Common myeloid progenitor, CD34-positive (primary cell): ENCODE measurements around the gene MPP3.
"Not testable (repeated sequence)": the region's sequence is repeated elsewhere in the genome, so short reads cannot be mapped to it uniquely, and the experiment has no call there.

Source experiments
- CTCF ChIA-PET: fragments of 350-600 bp; sonication (Branson Sonifier 250); formaldehyde crosslinking; loops from one replicate; lab custom pipeline; 2021; ENCODE audit warnings: antibody characterized with exemption; lab: Charles Lee
- POLR2A ChIA-PET: fragments of 350-600 bp; sonication (Branson Sonifier 250); formaldehyde crosslinking; loops from one replicate; lab custom pipeline; 2021; ENCODE audit warnings: antibody characterized with exemption; lab: Charles Lee
- DNase-seq, 3 donors: peaks; one replicate each; pipeline versions ENCODE4 v3.0.0 to v3.0.0-alpha.2; 2013
- H3K27ac ChIP-seq, 2 experiments: 1 replicate in 1 of 2; 2 replicates in 1 of 2; pipeline ENCODE4 v1.7.0; 2013; ENCODE audit warnings: inconsistent platforms in 2 of 2, low read length in 2 of 2, mild to moderate bottlenecking in 2 of 2, low read depth in 1 of 2, moderate library complexity in 1 of 2; ENCODE audit not compliant: severe bottlenecking in 2 of 2, insufficient read depth in 1 of 2, poor library complexity in 1 of 2
- H3K27me3 ChIP-seq, 5 experiments: replicated peaks in 2 of 5; 1 replicate in 3 of 5; 2 replicates in 2 of 5; pipeline versions ENCODE4 v1.6.1 to v1.7.0; 2013; ENCODE audit warnings: low read length in 4 of 5, mild to moderate bottlenecking in 2 of 5, moderate library complexity in 2 of 5, inconsistent platforms in 1 of 5; ENCODE audit not compliant: insufficient read depth in 5 of 5, control insufficient read depth in 4 of 5
- H3K36me3 ChIP-seq, 4 experiments: 1 replicate in 2 of 4; 2 replicates in 2 of 4; pipeline versions ENCODE4 v1.6.1 to v1.7.0; 2013; ENCODE audit warnings: low read length in 3 of 4, control low read depth in 1 of 4, mild to moderate bottlenecking in 1 of 4; ENCODE audit not compliant: control insufficient read depth in 4 of 4, insufficient read depth in 4 of 4
- H3K4me1 ChIP-seq, 4 experiments: 1 replicate in 3 of 4; 2 replicates in 1 of 4; pipeline versions ENCODE4 v1.6.1 to v1.7.1; 2013; ENCODE audit warnings: low read length in 3 of 4, mild to moderate bottlenecking in 3 of 4, control low read depth in 1 of 4, inconsistent platforms in 1 of 4, moderate library complexity in 1 of 4; ENCODE audit not compliant: control insufficient read depth in 4 of 4, insufficient read depth in 4 of 4; ENCODE audit errors: control extremely low read depth in 1 of 4
- H3K4me3 ChIP-seq, 7 experiments: 1 replicate in 4 of 7; 2 replicates in 3 of 7; pipeline versions ENCODE4 v1.5.1 to v1.7.0; 2013; ENCODE audit warnings: mild to moderate bottlenecking in 7 of 7, low read length in 6 of 7, moderate library complexity in 6 of 7, inconsistent platforms in 2 of 7, low read depth in 2 of 7, control low read depth in 1 of 7; ENCODE audit not compliant: insufficient read depth in 4 of 7, control insufficient read depth in 1 of 7; ENCODE audit errors: extremely low read depth in 1 of 7
- H3K9me3 ChIP-seq, 5 experiments: 1 replicate in 4 of 5; 2 replicates in 1 of 5; pipeline versions ENCODE4 v1.6.1 to v1.7.1; 2013; ENCODE audit warnings: low read length in 4 of 5, mild to moderate bottlenecking in 2 of 5, inconsistent platforms in 1 of 5, low read depth in 1 of 5, moderate library complexity in 1 of 5; ENCODE audit not compliant: control insufficient read depth in 4 of 5, insufficient read depth in 2 of 5; ENCODE audit errors: control extremely low read depth in 1 of 5
- WGBS: methylation state at CpG from one replicate; pipeline ENCODE4 v1.1.5; 2013; ENCODE audit not compliant: insufficient coverage; 5-methylcytosine and 5-hydroxymethylcytosine counted together

Gene MPP3

DNA sequence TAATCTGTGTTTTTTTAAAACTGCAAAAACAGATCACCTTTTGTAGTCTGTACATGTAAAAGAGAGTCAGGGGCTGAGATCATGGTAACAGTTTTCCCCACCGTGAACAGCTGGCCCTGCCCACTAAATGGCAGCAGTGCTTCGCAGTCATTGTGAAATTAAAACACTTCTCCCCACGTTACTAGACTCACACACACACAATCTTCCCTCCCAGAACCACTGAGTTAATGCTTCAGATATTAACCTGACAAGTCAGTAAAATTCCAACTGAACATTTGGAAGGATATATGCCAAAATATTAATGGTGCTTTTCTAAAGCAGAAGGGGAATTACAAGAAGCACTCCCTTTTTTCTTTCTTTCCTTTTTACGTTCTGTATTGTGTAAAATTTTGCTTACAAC is 12.8 kb upstream of the MPP3 start:
- CTCF ChIA-PET = interaction anchor here (0.6 to 3.8 kb wide), 20 partner anchors 8 to 151 kb away, joined by 3 to 19 read pairs (median 4); partner anchors contain the start of gene CFAP97D1
- peaks cover 0 to 15% (median 8%) of the 10 kb centered on the region in 4 experiments for H3K4me1 ChIP-seq
- DNase-seq = no peak
- no peak overlapping the region for H3K4me3 ChIP-seq
- H3K27ac ChIP-seq = no peak overlapping the region
- H3K36me3 ChIP-seq = no peaks in the 10 kb centered on the region
- H3K27me3 ChIP-seq = no peaks in the 10 kb centered on the region
- POLR2A ChIA-PET = interaction anchor here (0.6 kb wide), 1 partner anchor 198 kb away, joined by 3 read pairs; no protein-coding TSS in a partner anchor
- WGBS = no CpG with 5 or more reads among the region's 4 CpGs
- H3K9me3 ChIP-seq = no peaks in the 10 kb centered on the region

DNA sequence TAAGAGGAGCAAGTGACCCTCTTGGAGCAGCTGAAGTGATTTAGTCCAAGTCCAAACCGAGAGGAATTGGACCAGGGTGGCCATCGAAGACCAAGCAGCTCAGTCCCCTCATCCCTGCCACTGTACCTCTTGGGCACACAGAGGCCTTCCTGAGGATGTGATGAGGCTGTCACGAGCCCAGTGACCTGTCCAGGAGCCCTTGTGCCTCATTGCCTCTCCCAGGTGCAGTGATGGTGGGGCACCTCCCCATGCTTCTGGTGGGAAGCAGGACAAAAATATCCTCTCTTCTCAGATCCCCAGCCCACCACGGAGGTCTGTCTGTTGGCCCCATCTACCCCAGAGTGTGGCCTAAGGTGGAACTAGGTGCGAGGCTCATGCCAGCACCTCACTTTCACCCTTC is 11.3 kb upstream of the MPP3 start:
- Histone ChIP-seq H3K9me3 (no peaks in the 10 kb centered on the region), H3K4me3 (no peak overlapping the region), H3K27ac (no peak overlapping the region), H3K4me1 (peaks cover 0 to 15% (median 10%) of the 10 kb centered on the region in 4 experiments), H3K36me3 (no peaks in the 10 kb centered on the region), H3K27me3 (no peaks in the 10 kb centered on the region)
- 100% methylated on average over 4 of the region's 5 CpGs for WGBS
- ChIA-PET CTCF (interaction anchor here (0.8 to 2.7 kb wide), 2 partner anchors 34 to 70 kb away, joined by 4 to 6 read pairs; no protein-coding TSS in a partner anchor), POLR2A (no interaction called here)
- no peak for DNase-seq

GRCh38 chr17:43842975-43843325 is 10.0 kb upstream of the MPP3 start:
- H3K9me3 ChIP-seq = no peaks in the 10 kb centered on the region
- no peak overlapping the region for H3K4me3 ChIP-seq
- POLR2A ChIA-PET = interaction anchor here (0.5 kb wide), 1 partner anchor 475 kb away, joined by 3 read pairs; no protein-coding TSS in a partner anchor
- no peak overlapping the region for H3K27ac ChIP-seq
- peaks cover 0 to 15% (median 10%) of the 10 kb centered on the region in 4 experiments for H3K4me1 ChIP-seq
- CTCF ChIA-PET = interaction anchor here (0.7 to 2.7 kb wide), 4 partner anchors 8 to 35 kb away, joined by 3 to 6 read pairs (median 4); no protein-coding TSS in a partner anchor
- no peaks in the 10 kb centered on the region for H3K36me3 ChIP-seq
- no peak for DNase-seq
- WGBS = 8% methylated on average over 2 of the region's 7 CpGs
- H3K27me3 ChIP-seq = no peaks in the 10 kb centered on the region

GRCh38 chr17:43842091-43842974 is 9.4 kb upstream of the MPP3 start:
- ChIA-PET CTCF (interaction anchor here (0.7 to 2.7 kb wide), 4 partner anchors 12 to 57 kb away, joined by 3 to 6 read pairs (median 4); no protein-coding TSS in a partner anchor), POLR2A (interaction anchor here (0.5 kb wide), 1 partner anchor 475 kb away, joined by 3 read pairs; no protein-coding TSS in a partner anchor)
- not testable (repeated sequence) for H3K4me3 ChIP-seq, H3K36me3 ChIP-seq, H3K27me3 ChIP-seq, H3K9me3 ChIP-seq, H3K27ac ChIP-seq
- 94% methylated on average over 21 of the region's 54 CpGs for WGBS
- DNase-seq = peak in 2 of 3 donors; percentile 28 to 34
- H3K4me1 ChIP-seq = peaks cover 0 to 14% (median 8%) of the 10 kb centered on the region in 4 experiments

- ChIA-PET POLR2A (no interaction called here), CTCF (interaction anchor here (0.7 to 2.0 kb wide), 9 partner anchors 12 to 143 kb away, joined by 3 to 7 read pairs (median 3); no protein-coding TSS in a partner anchor)
- no peak for DNase-seq
- H3K4me1 ChIP-seq = peaks cover 0 to 6% (median 2%) of the 10 kb centered on the region in 4 experiments
- H3K27me3 ChIP-seq = no peaks in the 10 kb centered on the region
- H3K4me3 ChIP-seq = no peak overlapping the region
- 96% methylated on average over 3 of the region's 4 CpGs for WGBS
- H3K36me3 ChIP-seq = no peaks in the 10 kb centered on the region
- no peaks in the 10 kb centered on the region for H3K9me3 ChIP-seq
- H3K27ac ChIP-seq = no peak overlapping the region
These were observed 8.3 kb upstream of the MPP3 start for GRCh38 chr17:43841282-43841681.

DNA sequence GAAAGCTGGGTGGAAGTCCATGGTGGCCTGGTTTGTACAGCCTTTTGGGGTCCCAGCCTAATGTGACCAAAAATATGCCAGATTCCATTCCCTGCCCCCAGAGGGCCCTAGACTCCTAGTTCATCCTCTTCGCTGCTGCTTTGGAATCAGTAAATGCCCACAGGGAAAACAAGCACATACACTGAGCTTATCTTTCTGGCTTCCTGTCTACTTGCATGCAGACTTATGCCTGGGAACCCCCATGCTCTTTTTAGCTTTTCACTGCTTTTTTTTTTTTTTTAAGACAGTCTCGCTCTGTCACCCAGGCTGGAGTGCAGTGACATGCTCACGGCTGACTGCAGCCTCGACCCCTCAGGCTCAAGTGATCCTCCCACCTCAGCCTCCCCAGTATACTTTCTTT is 7.9 kb upstream of the MPP3 start:
- peaks cover 0 to 4% (median under 1%) of the 10 kb centered on the region in 4 experiments for H3K4me1 ChIP-seq
- 57% methylated on average over 1 of the region's 4 CpGs for WGBS
- no peak overlapping the region for H3K4me3 ChIP-seq
- CTCF ChIA-PET = interaction anchor here (0.7 to 2.0 kb wide), 9 partner anchors 11 to 142 kb away, joined by 3 to 7 read pairs (median 3); no protein-coding TSS in a partner anchor
- POLR2A ChIA-PET = no interaction called here
- no peaks in the 10 kb centered on the region for H3K36me3 ChIP-seq
- H3K27me3 ChIP-seq = no peaks in the 10 kb centered on the region
- H3K27ac ChIP-seq = no peak overlapping the region
- no peaks in the 10 kb centered on the region for H3K9me3 ChIP-seq
- peak; percentile 21 to 35 (median 31) for DNase-seq
